ENCODE data around the gene FCHSD2. TPM values are rescaled to one million over a fixed set of nuclear protein-coding genes. Genes with fewer than 3 reads are reported as not detected.

The FCHSD2 gene
- total RNA-seq, 1 donor from 2014 or later, result 20.4 TPM

- no peak for DNase-seq
- no peaks in the 10 kb centered on the region for H3K27me3 Mint-ChIP-seq
- intact Hi-C loops (cut with micrococcal nuclease), result no loop called here
- H3K9me3 Mint-ChIP-seq, result no peaks in the 10 kb centered on the region
- H3K4me1 Mint-ChIP-seq, result no peaks in the 10 kb centered on the region
- no peak overlapping the region for H3K27ac Mint-ChIP-seq
- H3K4me3 Mint-ChIP-seq, result no peak overlapping the region
- H3K36me3 Mint-ChIP-seq (ENCODE audit: low read depth), result peaks cover 14% of the 10 kb centered on the region
These were observed 242.9 kb downstream of the FCHSD2 start for GRCh38 chr11:72899238-72899637.

GRCh38 chr11:72897506-72897905 lies 244.6 kb downstream of the FCHSD2 start:
- H3K4me3 Mint-ChIP-seq, result no peak overlapping the region
- intact Hi-C loops (cut with micrococcal nuclease), result no loop called here

GRCh38 chr11:72896431-72896830 lies 245.7 kb downstream of the FCHSD2 start:
- Mint-ChIP-seq H3K27me3 (no peaks in the 10 kb centered on the region), H3K36me3 (ENCODE audit: low read depth) (peaks cover 10% of the 10 kb centered on the region), H3K9me3 (no peaks in the 10 kb centered on the region), H3K4me3 (no peak overlapping the region), H3K27ac (no peak overlapping the region), H3K4me1 (no peaks in the 10 kb centered on the region)
- DNase-seq, result no peak
- intact Hi-C loops (cut with micrococcal nuclease), result no loop called here

More at GRCh38 chr11:72897506-72897905, 244.6 kb downstream of the FCHSD2 start:
- no peak for DNase-seq
- Mint-ChIP-seq H3K4me1 (no peaks in the 10 kb centered on the region), H3K27me3 (no peaks in the 10 kb centered on the region), H3K36me3 (ENCODE audit: low read depth) (peaks cover 11% of the 10 kb centered on the region), H3K9me3 (no peaks in the 10 kb centered on the region), H3K27ac (no peak overlapping the region)

GRCh38 chr11:72890881-72891280 lies 251.2 kb downstream of the FCHSD2 start:
- no peaks in the 10 kb centered on the region for H3K9me3 Mint-ChIP-seq
- H3K27me3 Mint-ChIP-seq, result no peaks in the 10 kb centered on the region
- no peak overlapping the region for H3K27ac Mint-ChIP-seq
- intact Hi-C loops (cut with micrococcal nuclease), result no loop called here
- peaks cover 19% of the 10 kb centered on the region for H3K36me3 Mint-ChIP-seq (ENCODE audit: low read depth)
- no peaks in the 10 kb centered on the region for H3K4me1 Mint-ChIP-seq
- H3K4me3 Mint-ChIP-seq, result no peak overlapping the region
- no peak for DNase-seq

GRCh38 chr11:72886619-72887018 lies 255.5 kb downstream of the FCHSD2 start:
- Mint-ChIP-seq H3K27me3 (no peaks in the 10 kb centered on the region), H3K9me3 (peaks cover under 1% of the 10 kb centered on the region), H3K36me3 (ENCODE audit: low read depth) (peaks cover 24% of the 10 kb centered on the region), H3K4me1 (no peaks in the 10 kb centered on the region), H3K4me3 (no peak overlapping the region), H3K27ac (no peak overlapping the region)
- intact Hi-C loops (cut with micrococcal nuclease), result no loop called here
- DNase-seq, result no peak

GRCh38 chr11:72885749-72886609 lies 256.1 kb downstream of the FCHSD2 start:
- H3K4me3 Mint-ChIP-seq, result no peak overlapping the region
- intact Hi-C loops (cut with micrococcal nuclease), result no loop called here
- H3K4me1 Mint-ChIP-seq, result no peaks in the 10 kb centered on the region
- peaks cover 31% of the 10 kb centered on the region for H3K36me3 Mint-ChIP-seq (ENCODE audit: low read depth)
- H3K27ac Mint-ChIP-seq, result no peak overlapping the region
- DNase-seq, result no peak
- peaks cover 7% of the 10 kb centered on the region for H3K9me3 Mint-ChIP-seq
- no peaks in the 10 kb centered on the region for H3K27me3 Mint-ChIP-seq

- peaks cover 27% of the 10 kb centered on the region for H3K36me3 Mint-ChIP-seq (ENCODE audit: low read depth)
- no peaks in the 10 kb centered on the region for H3K27me3 Mint-ChIP-seq
- intact Hi-C loops (cut with micrococcal nuclease), result no loop called here
- no peak overlapping the region for H3K4me3 Mint-ChIP-seq
- peaks cover 2% of the 10 kb centered on the region for H3K9me3 Mint-ChIP-seq
- peaks cover 2% of the 10 kb centered on the region for H3K4me1 Mint-ChIP-seq
- no peak overlapping the region for H3K27ac Mint-ChIP-seq
- DNase-seq, result peak; percentile 34
These were observed 266.0 kb downstream of the FCHSD2 start for GRCh38 chr11:72876147-72876546.

- H3K4me1 Mint-ChIP-seq, result peaks cover 3% of the 10 kb centered on the region
These were observed 266.4 kb downstream of the FCHSD2 start for GRCh38 chr11:72875736-72876135.

GRCh38 chr11:72872012-72872411 lies 270.1 kb downstream of the FCHSD2 start:
- no peak overlapping the region for H3K4me3 Mint-ChIP-seq
- H3K9me3 Mint-ChIP-seq, result no peaks in the 10 kb centered on the region
- peaks cover 8% of the 10 kb centered on the region for H3K4me1 Mint-ChIP-seq
- H3K36me3 Mint-ChIP-seq (ENCODE audit: low read depth), result peaks cover 23% of the 10 kb centered on the region
- no peak overlapping the region for H3K27ac Mint-ChIP-seq
- DNase-seq, result no peak
- H3K27me3 Mint-ChIP-seq, result no peaks in the 10 kb centered on the region
- intact Hi-C loops (cut with micrococcal nuclease), result no loop called here

More at GRCh38 chr11:72875736-72876135, 266.4 kb downstream of the FCHSD2 start:
- Mint-ChIP-seq H3K9me3 (no peaks in the 10 kb centered on the region), H3K4me3 (no peak overlapping the region), H3K27me3 (no peaks in the 10 kb centered on the region), H3K27ac (no peak overlapping the region), H3K36me3 (ENCODE audit: low read depth) (peaks cover 22% of the 10 kb centered on the region)
- intact Hi-C loops (cut with micrococcal nuclease), result no loop called here
- DNase-seq, result peak; percentile 27

- DNase-seq, result no peak
- Mint-ChIP-seq H3K27me3 (no peaks in the 10 kb centered on the region), H3K36me3 (ENCODE audit: low read depth) (peaks cover 26% of the 10 kb centered on the region), H3K9me3 (no peaks in the 10 kb centered on the region), H3K4me3 (no peak overlapping the region), H3K4me1 (peaks cover 8% of the 10 kb centered on the region), H3K27ac (no peak overlapping the region)
- intact Hi-C loops (cut with micrococcal nuclease), result no loop called here
These were observed 271.0 kb downstream of the FCHSD2 start for GRCh38 chr11:72871119-72871518.

GRCh38 chr11:72869831-72870230 lies 272.3 kb downstream of the FCHSD2 start:
- Mint-ChIP-seq H3K9me3 (no peaks in the 10 kb centered on the region), H3K4me3 (no peak overlapping the region), H3K4me1 (peaks cover 8% of the 10 kb centered on the region), H3K27ac (no peak overlapping the region), H3K36me3 (ENCODE audit: low read depth) (peaks cover 29% of the 10 kb centered on the region), H3K27me3 (no peaks in the 10 kb centered on the region)
- intact Hi-C loops (cut with micrococcal nuclease), result no loop called here
- DNase-seq, result no peak

- peaks cover 29% of the 10 kb centered on the region for H3K36me3 Mint-ChIP-seq (ENCODE audit: low read depth)
- peaks cover 8% of the 10 kb centered on the region for H3K4me1 Mint-ChIP-seq
- H3K27ac Mint-ChIP-seq, result no peak overlapping the region
- intact Hi-C loops (cut with micrococcal nuclease), result no loop called here
- no peak overlapping the region for H3K4me3 Mint-ChIP-seq
- H3K9me3 Mint-ChIP-seq, result no peaks in the 10 kb centered on the region
- no peaks in the 10 kb centered on the region for H3K27me3 Mint-ChIP-seq
- no peak for DNase-seq
These were observed 274.1 kb downstream of the FCHSD2 start for GRCh38 chr11:72867970-72868369.

- Mint-ChIP-seq H3K27me3 (no peaks in the 10 kb centered on the region), H3K9me3 (no peaks in the 10 kb centered on the region), H3K27ac (no peak overlapping the region), H3K36me3 (ENCODE audit: low read depth) (peaks cover 24% of the 10 kb centered on the region), H3K4me3 (no peak overlapping the region), H3K4me1 (peaks cover 3% of the 10 kb centered on the region)
- no peak for DNase-seq
- intact Hi-C loops (cut with micrococcal nuclease), result no loop called here
These were observed 277.1 kb downstream of the FCHSD2 start for GRCh38 chr11:72864702-72865655.

GRCh38 chr11:72863916-72864315 lies 278.2 kb downstream of the FCHSD2 start:
- no peak overlapping the region for H3K4me3 Mint-ChIP-seq
- H3K4me1 Mint-ChIP-seq, result no peaks in the 10 kb centered on the region
- DNase-seq, result no peak
- intact Hi-C loops (cut with micrococcal nuclease), result no loop called here
- H3K27me3 Mint-ChIP-seq, result no peaks in the 10 kb centered on the region
- peaks cover 22% of the 10 kb centered on the region for H3K36me3 Mint-ChIP-seq (ENCODE audit: low read depth)
- no peak overlapping the region for H3K27ac Mint-ChIP-seq
- no peaks in the 10 kb centered on the region for H3K9me3 Mint-ChIP-seq

All from activated CD4-positive, alpha-beta T cell treated with anti-CD3 and anti-CD28 coated beads, Interleukin-2, amount 10 ng/mL, durations not matched to agents 24 days and 14 days (primary cell).